Stimulated activated naive CD8-positive, alpha-beta T cell treated with anti-CD3 and anti-CD28 coated beads, Interleukin-15, Interleukin-2, amounts not matched to agents 100 ng/mL and 50 ng/mL, for 24 hours (primary cell): ENCODE measurements around the gene CEP112.

Experiments
- H3K27ac Mint-ChIP-seq: one replicate; pipeline ENCODE4 v1.8.0; 2021; ENCODE audit warnings: mild to moderate bottlenecking, mixed read lengths
- H3K27me3 Mint-ChIP-seq: one replicate; pipeline ENCODE4 v1.8.0; 2021; ENCODE audit warnings: mixed read lengths
- H3K36me3 Mint-ChIP-seq: one replicate; pipeline ENCODE4 v1.8.0; 2021; ENCODE audit warnings: low read depth, mixed read lengths
- H3K4me1 Mint-ChIP-seq: one replicate; pipeline ENCODE4 v1.8.0; 2021; ENCODE audit warnings: low read depth, mixed read lengths
- H3K4me3 Mint-ChIP-seq: one replicate; pipeline ENCODE4 v1.8.0; 2021; ENCODE audit warnings: mild to moderate bottlenecking, mixed read lengths
- H3K9me3 Mint-ChIP-seq: one replicate; pipeline ENCODE4 v1.8.0; 2021; ENCODE audit warnings: mixed read lengths

CEP112 gene

DNA sequence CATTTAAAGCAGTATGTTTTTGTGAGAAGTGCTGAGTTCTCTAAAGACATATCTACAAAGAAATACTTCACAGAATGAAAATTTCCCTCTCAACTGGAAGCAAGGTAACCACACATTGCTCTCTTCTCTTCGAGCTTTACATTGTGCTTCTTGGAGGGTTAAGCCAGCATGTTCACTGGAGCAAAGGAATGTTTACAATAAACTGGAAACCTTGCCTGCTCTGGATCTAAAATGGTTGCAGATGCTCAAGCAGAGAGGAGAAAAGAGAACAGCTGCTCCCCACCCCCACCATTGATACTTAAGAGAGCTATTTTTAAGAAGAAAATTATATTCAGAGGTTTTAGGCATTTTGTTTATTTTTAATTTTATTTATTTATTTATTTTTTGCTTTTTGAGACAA lies 213.1 kb downstream of the CEP112 start:
- no peak overlapping the region for H3K27ac Mint-ChIP-seq
- no peaks in the 10 kb centered on the region for H3K9me3 Mint-ChIP-seq
- no peak overlapping the region for H3K4me3 Mint-ChIP-seq
- no peaks in the 10 kb centered on the region for H3K27me3 Mint-ChIP-seq
- no peaks in the 10 kb centered on the region for H3K36me3 Mint-ChIP-seq
- H3K4me1 Mint-ChIP-seq: no peaks in the 10 kb centered on the region

GRCh38 chr17:65977041-65977440 lies 214.9 kb downstream of the CEP112 start:
- Mint-ChIP-seq H3K36me3 (no peaks in the 10 kb centered on the region), H3K4me1 (no peaks in the 10 kb centered on the region), H3K27me3 (no peaks in the 10 kb centered on the region), H3K27ac (no peak overlapping the region), H3K4me3 (no peak overlapping the region), H3K9me3 (no peaks in the 10 kb centered on the region)

DNA sequence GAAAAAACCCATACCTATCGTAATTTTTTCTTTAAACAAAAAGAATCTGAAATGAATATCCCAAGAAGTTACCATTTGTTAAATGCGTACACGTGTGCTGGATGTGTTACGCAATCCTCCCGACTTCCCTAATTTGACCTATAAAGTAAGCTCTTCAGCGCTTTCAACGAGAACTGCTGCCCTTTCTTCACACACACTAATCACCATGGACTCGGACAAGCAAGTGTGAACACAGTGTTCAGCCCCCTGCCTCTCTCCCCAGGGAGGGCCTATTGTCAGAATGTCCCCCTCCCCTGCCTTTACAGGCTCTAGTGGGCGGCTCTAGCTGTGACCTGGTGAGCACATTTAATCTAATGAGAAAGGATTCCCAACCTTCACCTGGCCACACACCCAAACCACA lies 216.1 kb downstream of the CEP112 start:
- no peaks in the 10 kb centered on the region for H3K36me3 Mint-ChIP-seq
- H3K4me3 Mint-ChIP-seq: no peak overlapping the region
- no peaks in the 10 kb centered on the region for H3K9me3 Mint-ChIP-seq
- H3K27ac Mint-ChIP-seq: no peak overlapping the region
- H3K4me1 Mint-ChIP-seq: no peaks in the 10 kb centered on the region
- no peaks in the 10 kb centered on the region for H3K27me3 Mint-ChIP-seq

- no peaks in the 10 kb centered on the region for H3K27me3 Mint-ChIP-seq
- H3K4me1 Mint-ChIP-seq: no peaks in the 10 kb centered on the region
- H3K36me3 Mint-ChIP-seq: no peaks in the 10 kb centered on the region
- H3K4me3 Mint-ChIP-seq: no peak overlapping the region
- H3K27ac Mint-ChIP-seq: no peak overlapping the region
- H3K9me3 Mint-ChIP-seq: no peaks in the 10 kb centered on the region
These were observed 218.7 kb downstream of the CEP112 start for GRCh38 chr17:65973237-65973636.

DNA sequence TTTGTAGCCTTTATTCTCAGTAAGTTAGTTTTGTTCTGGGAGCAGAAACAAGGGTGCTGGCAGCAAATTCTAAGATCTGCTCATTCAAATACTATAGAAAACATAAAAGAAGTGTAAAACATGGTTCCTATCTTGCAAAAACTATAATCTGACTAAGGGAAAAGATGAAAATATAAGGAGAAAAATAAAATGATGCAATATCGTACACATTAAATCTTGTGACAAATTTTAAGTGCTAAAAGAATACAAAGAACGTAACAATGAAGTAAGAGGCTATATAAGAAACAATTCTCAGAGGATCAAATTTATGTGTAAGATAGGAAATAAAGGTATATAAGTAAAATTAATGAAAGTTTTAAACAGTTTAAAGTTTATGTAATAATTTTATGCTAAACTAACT lies 224.6 kb downstream of the CEP112 start:
- no peak overlapping the region for H3K27ac Mint-ChIP-seq
- H3K4me1 Mint-ChIP-seq: no peaks in the 10 kb centered on the region
- no peaks in the 10 kb centered on the region for H3K36me3 Mint-ChIP-seq
- H3K4me3 Mint-ChIP-seq: no peak overlapping the region
- H3K27me3 Mint-ChIP-seq: no peaks in the 10 kb centered on the region
- peaks cover 5% of the 10 kb centered on the region for H3K9me3 Mint-ChIP-seq

GRCh38 chr17:65966072-65966695 lies 225.7 kb downstream of the CEP112 start:
- H3K27me3 Mint-ChIP-seq: no peaks in the 10 kb centered on the region
- H3K9me3 Mint-ChIP-seq: peaks cover 5% of the 10 kb centered on the region
- H3K4me3 Mint-ChIP-seq: no peak overlapping the region
- H3K36me3 Mint-ChIP-seq: no peaks in the 10 kb centered on the region
- no peaks in the 10 kb centered on the region for H3K4me1 Mint-ChIP-seq
- H3K27ac Mint-ChIP-seq: no peak overlapping the region

DNA sequence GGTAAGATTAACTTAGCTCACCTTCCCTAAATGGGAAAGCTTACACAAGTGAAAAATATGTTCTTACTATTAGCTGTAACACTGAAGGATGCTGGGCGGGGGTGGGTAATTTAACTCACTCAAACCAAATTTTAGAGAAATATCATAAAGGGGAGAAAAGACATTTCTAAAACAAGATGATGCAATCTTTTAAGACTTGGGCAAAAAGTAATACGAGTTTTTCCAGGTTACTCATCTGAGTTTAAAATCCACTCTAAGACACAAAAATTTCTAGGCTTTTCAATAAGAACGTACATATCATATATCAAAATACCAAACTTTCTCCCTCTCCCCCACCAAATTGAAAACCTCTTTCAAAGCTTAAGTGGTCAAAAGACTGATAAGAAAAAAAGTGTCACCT lies 228.8 kb downstream of the CEP112 start:
- no peaks in the 10 kb centered on the region for H3K4me1 Mint-ChIP-seq
- H3K9me3 Mint-ChIP-seq: peaks cover 5% of the 10 kb centered on the region
- H3K36me3 Mint-ChIP-seq: no peaks in the 10 kb centered on the region
- H3K27ac Mint-ChIP-seq: no peak overlapping the region
- no peak overlapping the region for H3K4me3 Mint-ChIP-seq
- no peaks in the 10 kb centered on the region for H3K27me3 Mint-ChIP-seq

DNA sequence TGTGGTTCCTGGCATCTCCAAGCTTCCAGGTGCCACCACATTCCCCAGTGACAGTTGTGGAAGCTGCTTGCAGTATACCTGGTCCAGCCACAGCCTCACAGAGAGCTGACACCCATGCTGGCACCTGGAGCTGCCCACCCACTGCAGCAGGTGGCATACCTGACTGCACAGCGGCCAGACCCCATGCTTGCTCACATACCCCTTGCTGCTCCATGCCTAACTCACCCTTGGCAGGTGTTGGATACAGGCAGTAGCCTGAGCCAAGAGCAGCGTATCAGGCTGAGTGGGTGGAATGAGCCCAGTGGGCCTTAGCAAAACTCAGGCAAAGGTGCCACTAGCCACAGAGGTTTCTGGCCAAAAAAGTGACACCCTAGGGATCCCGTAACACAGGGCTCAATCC lies 232.3 kb downstream of the CEP112 start:
- no peak overlapping the region for H3K27ac Mint-ChIP-seq
- no peaks in the 10 kb centered on the region for H3K27me3 Mint-ChIP-seq
- no peaks in the 10 kb centered on the region for H3K36me3 Mint-ChIP-seq
- H3K9me3 Mint-ChIP-seq: peaks cover 12% of the 10 kb centered on the region
- no peaks in the 10 kb centered on the region for H3K4me1 Mint-ChIP-seq
- H3K4me3 Mint-ChIP-seq: no peak overlapping the region

- Mint-ChIP-seq H3K4me3 (no peak overlapping the region), H3K27ac (no peak overlapping the region), H3K9me3 (peaks cover 6% of the 10 kb centered on the region), H3K36me3 (peaks cover 5% of the 10 kb centered on the region), H3K27me3 (no peaks in the 10 kb centered on the region), H3K4me1 (no peaks in the 10 kb centered on the region)
These were observed 235.1 kb downstream of the CEP112 start for GRCh38 chr17:65956814-65957213.

- H3K27me3 Mint-ChIP-seq: no peaks in the 10 kb centered on the region
- peaks cover 5% of the 10 kb centered on the region for H3K36me3 Mint-ChIP-seq
- no peaks in the 10 kb centered on the region for H3K4me1 Mint-ChIP-seq
- no peak overlapping the region for H3K27ac Mint-ChIP-seq
- no peak overlapping the region for H3K4me3 Mint-ChIP-seq
- H3K9me3 Mint-ChIP-seq: peaks cover 6% of the 10 kb centered on the region
These were observed 237.8 kb downstream of the CEP112 start for GRCh38 chr17:65954148-65954449.

DNA sequence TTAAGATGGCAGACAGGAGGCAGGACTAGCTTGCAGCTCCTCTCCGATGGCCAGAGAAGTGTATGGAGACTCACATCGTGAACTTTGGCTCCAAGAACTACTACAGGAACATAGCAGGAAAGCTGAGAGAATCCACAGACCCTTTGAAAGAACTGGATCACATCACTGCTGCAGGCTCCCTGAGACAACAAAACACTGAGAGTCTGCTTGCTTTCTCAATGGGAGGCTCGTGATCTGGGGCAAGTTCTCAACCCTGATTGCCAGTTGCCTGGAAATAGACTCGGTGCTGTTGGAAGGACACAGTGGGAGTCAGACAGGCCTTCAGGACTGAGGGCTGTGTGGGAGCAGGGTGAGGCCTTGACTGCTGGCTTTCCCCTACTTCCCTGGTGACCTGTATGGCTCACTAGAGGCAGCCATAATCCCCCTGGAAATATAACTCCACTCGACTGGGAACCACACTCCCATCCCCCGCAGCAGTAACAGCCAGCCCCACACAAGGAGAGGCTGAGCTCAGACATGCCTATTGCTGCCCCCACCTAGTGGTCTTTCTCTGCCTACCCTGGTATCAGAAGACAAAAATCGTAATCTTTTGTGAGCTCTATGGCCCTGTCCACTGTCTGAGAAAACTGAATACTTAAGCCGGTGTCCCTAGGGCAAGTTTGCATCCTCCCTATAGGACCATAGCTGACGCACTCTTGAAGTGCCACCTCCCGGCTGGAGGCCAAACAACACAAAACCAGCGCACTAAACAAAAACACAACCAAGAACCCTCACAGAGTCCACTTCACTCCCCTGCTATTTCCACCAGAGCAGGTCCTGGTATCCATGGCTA lies 238.4 kb downstream of the CEP112 start:
- no peak overlapping the region for H3K27ac Mint-ChIP-seq
- peaks cover 5% of the 10 kb centered on the region for H3K36me3 Mint-ChIP-seq
- H3K27me3 Mint-ChIP-seq: no peaks in the 10 kb centered on the region
- H3K9me3 Mint-ChIP-seq: peaks cover 6% of the 10 kb centered on the region
- no peak overlapping the region for H3K4me3 Mint-ChIP-seq
- H3K4me1 Mint-ChIP-seq: no peaks in the 10 kb centered on the region

DNA sequence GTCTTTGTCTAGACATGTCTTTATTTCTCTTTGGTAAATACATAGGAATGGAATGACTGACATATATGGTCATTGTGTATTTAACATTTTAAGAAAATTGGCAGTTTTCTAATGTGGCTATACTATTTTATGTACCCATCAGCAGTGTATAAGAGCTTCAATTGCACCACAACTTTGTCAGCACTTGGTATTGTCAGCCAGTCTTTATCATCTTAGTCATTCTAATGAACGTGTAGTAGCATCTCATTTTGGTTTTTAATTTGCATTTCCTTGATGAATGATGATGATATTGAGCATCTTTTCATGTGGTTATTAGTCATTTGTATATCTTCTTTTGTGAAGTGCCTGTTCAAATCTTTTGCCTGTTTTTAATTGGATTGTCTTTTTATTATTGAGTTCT lies 239.3 kb downstream of the CEP112 start:
- Mint-ChIP-seq H3K36me3 (peaks cover 5% of the 10 kb centered on the region), H3K27ac (no peak overlapping the region), H3K27me3 (no peaks in the 10 kb centered on the region), H3K9me3 (peaks cover 6% of the 10 kb centered on the region), H3K4me1 (no peaks in the 10 kb centered on the region), H3K4me3 (no peak overlapping the region)

DNA sequence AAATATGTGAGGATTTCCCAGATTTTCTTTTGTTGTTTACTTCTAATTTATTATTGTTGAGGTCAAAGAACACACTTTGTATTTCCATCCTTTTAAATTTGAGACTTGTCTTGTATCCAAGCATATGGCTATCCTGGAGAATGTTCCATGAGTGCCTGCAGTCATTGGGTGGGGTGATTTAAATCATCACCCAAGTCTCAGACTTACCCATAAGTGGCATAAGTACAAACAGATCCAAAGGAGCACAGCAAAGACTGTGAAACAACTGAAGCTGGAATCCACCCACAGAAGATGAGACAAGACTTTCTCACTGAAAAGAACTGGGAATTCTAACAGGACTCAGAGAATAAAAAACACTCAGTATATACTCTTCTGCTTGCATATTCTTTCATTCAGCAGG lies 239.9 kb downstream of the CEP112 start:
- peaks cover 5% of the 10 kb centered on the region for H3K36me3 Mint-ChIP-seq
- H3K4me1 Mint-ChIP-seq: no peaks in the 10 kb centered on the region
- H3K27me3 Mint-ChIP-seq: no peaks in the 10 kb centered on the region
- no peak overlapping the region for H3K27ac Mint-ChIP-seq
- H3K4me3 Mint-ChIP-seq: no peak overlapping the region
- H3K9me3 Mint-ChIP-seq: peaks cover 6% of the 10 kb centered on the region

DNA sequence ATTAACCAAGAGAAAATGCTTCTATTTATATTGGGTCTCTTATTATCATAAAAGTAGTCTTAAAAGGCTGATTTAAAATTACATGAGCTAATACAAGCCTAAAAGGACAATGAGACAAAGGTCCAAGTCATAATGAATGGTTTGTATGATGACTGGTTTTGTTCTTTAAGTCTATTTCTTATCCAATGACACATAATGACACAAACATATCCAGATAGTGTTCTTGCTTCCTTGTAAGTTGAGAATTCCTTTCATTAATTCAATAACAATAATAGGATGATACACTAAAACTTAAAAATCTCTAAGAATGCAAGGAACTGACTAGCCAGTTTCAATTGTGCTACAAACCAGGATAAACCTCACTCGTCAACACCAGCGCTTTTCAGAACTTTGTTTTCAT lies 244.1 kb downstream of the CEP112 start:
- H3K27me3 Mint-ChIP-seq: no peaks in the 10 kb centered on the region
- peaks cover 1% of the 10 kb centered on the region for H3K36me3 Mint-ChIP-seq
- no peak overlapping the region for H3K27ac Mint-ChIP-seq
- H3K4me1 Mint-ChIP-seq: no peaks in the 10 kb centered on the region
- no peak overlapping the region for H3K4me3 Mint-ChIP-seq
- no peaks in the 10 kb centered on the region for H3K9me3 Mint-ChIP-seq

DNA sequence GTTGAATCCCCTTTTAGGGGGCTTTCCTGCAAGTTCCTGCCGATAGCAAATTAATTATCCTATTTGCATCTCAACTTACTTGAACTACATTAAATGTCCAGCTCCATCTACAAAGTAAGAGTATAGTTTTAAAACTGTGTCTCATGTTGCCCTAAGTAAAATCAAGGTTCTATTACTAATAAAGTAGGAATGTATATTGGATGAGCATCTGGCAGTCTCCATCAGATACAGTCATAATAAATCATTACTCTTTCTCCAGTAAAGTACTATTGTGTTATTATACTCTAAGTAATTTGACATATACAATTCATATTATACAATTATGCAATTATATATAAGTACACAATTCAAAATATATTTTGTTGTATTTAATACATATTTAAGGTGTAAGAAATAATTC lies 249.3 kb downstream of the CEP112 start:
- H3K27me3 Mint-ChIP-seq: no peaks in the 10 kb centered on the region

GRCh38 chr17:65941356-65941899 lies 250.5 kb downstream of the CEP112 start:
- H3K27ac Mint-ChIP-seq: no peak overlapping the region
- no peak overlapping the region for H3K4me3 Mint-ChIP-seq
- H3K9me3 Mint-ChIP-seq: no peaks in the 10 kb centered on the region
- H3K4me1 Mint-ChIP-seq: no peaks in the 10 kb centered on the region
- H3K27me3 Mint-ChIP-seq: no peaks in the 10 kb centered on the region
- H3K36me3 Mint-ChIP-seq: no peaks in the 10 kb centered on the region

More for the DNA sequence above, 249.3 kb downstream of the CEP112 start:
- Mint-ChIP-seq H3K4me1 (no peaks in the 10 kb centered on the region), H3K9me3 (no peaks in the 10 kb centered on the region), H3K4me3 (no peak overlapping the region), H3K36me3 (no peaks in the 10 kb centered on the region), H3K27ac (no peak overlapping the region)
